HG03457 (cell line): ENCODE results near the gene HESX1.

Experiments
- ATAC-seq: cut with Tn5 transposase; IDR thresholded peaks from one replicate; pipeline ENCODE4 v1.9.1; 2021; ENCODE audit warnings: moderate number of reproducible peaks; ENCODE audit not compliant: unreplicated experiment

Gene HESX1

DNA sequence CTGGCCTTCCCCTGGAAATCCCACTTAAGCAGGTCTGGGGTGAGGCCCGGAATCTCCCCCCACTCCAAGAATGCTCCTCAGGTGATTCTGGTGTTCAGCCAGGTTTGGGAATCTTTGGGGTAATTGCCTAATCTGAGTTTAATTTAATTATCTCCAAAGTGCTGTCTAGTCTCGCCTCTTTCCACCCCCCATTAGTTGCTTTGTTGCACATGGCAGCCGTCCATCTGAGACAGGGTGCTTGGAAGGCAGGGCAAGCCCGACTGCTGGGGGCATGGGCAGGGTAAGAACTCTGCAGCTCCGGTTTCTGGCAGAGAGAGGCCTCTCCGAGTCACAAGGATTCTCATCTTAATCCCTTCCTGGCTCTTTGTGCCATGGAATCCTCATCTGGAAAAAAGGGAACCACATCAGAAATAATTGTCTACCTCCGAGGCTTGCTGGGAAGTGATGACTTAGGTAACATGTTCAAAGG, 49.6 kb downstream of the HESX1 start:
- ATAC-seq, result no peak
